Measurements from ENCODE around the gene MTG2.

MTG2 gene

GRCh38 chr20:62165762-62166399 lies 16.9 kb upstream of the MTG2 start:
- H3K27me3 Mint-ChIP-seq (ENCODE audit: low read depth) = no peaks in the 10 kb centered on the region
- no peak overlapping the region for H3K27ac Mint-ChIP-seq
- H3K36me3 Mint-ChIP-seq (ENCODE audit: low read depth) = peaks cover 22% of the 10 kb centered on the region
- H3K4me3 Mint-ChIP-seq = no peak overlapping the region
- TF ChIP-seq CTCF (IDR thresholded peaks at IDR 0.05; ENCODE audit: unreplicated experiment in 3 of 3) = no peak
- no peaks in the 10 kb centered on the region for H3K9me3 Mint-ChIP-seq
- H3K4me1 Mint-ChIP-seq = no peaks in the 10 kb centered on the region

GRCh38 chr20:62167474-62167873 lies 15.4 kb upstream of the MTG2 start:
- no peak overlapping the region for H3K27ac Mint-ChIP-seq
- peaks cover 22% of the 10 kb centered on the region for H3K36me3 Mint-ChIP-seq (ENCODE audit: low read depth)
- H3K27me3 Mint-ChIP-seq (ENCODE audit: low read depth) = no peaks in the 10 kb centered on the region
- no peaks in the 10 kb centered on the region for H3K4me1 Mint-ChIP-seq
- no peak for TF ChIP-seq CTCF (IDR thresholded peaks at IDR 0.05; ENCODE audit: unreplicated experiment in 3 of 3)
- H3K9me3 Mint-ChIP-seq = no peaks in the 10 kb centered on the region
- H3K4me3 Mint-ChIP-seq = no peak overlapping the region

GRCh38 chr20:62168061-62168460 lies 14.8 kb upstream of the MTG2 start:
- Mint-ChIP-seq H3K27ac (no peak overlapping the region), H3K36me3 (ENCODE audit: low read depth) (peaks cover 22% of the 10 kb centered on the region), H3K4me1 (no peaks in the 10 kb centered on the region)

GRCh38 chr20:62168890-62169435 lies 13.9 kb upstream of the MTG2 start:
- H3K9me3 Mint-ChIP-seq = no peaks in the 10 kb centered on the region
- H3K4me1 Mint-ChIP-seq = no peaks in the 10 kb centered on the region
- H3K27ac Mint-ChIP-seq = no peak overlapping the region
- peaks cover 20% of the 10 kb centered on the region for H3K36me3 Mint-ChIP-seq (ENCODE audit: low read depth)
- H3K4me3 Mint-ChIP-seq = no peak overlapping the region
- no peak for TF ChIP-seq CTCF (IDR thresholded peaks at IDR 0.05; ENCODE audit: unreplicated experiment in 3 of 3)
- no peaks in the 10 kb centered on the region for H3K27me3 Mint-ChIP-seq (ENCODE audit: low read depth)

More at GRCh38 chr20:62168061-62168460, 14.8 kb upstream of the MTG2 start:
- H3K27me3 Mint-ChIP-seq (ENCODE audit: low read depth) = no peaks in the 10 kb centered on the region
- TF ChIP-seq CTCF (IDR thresholded peaks at IDR 0.05; ENCODE audit: unreplicated experiment in 3 of 3) = no peak
- no peaks in the 10 kb centered on the region for H3K9me3 Mint-ChIP-seq
- H3K4me3 Mint-ChIP-seq = no peak overlapping the region

GRCh38 chr20:62170536-62170935 lies 12.3 kb upstream of the MTG2 start:
- H3K36me3 Mint-ChIP-seq (ENCODE audit: low read depth) = peaks cover 28% of the 10 kb centered on the region
- no peak overlapping the region for H3K27ac Mint-ChIP-seq
- no peaks in the 10 kb centered on the region for H3K9me3 Mint-ChIP-seq
- no peak overlapping the region for H3K4me3 Mint-ChIP-seq
- no peaks in the 10 kb centered on the region for H3K27me3 Mint-ChIP-seq (ENCODE audit: low read depth)
- H3K4me1 Mint-ChIP-seq = no peaks in the 10 kb centered on the region
- TF ChIP-seq CTCF (IDR thresholded peaks at IDR 0.05; ENCODE audit: unreplicated experiment in 3 of 3) = no peak

- H3K36me3 Mint-ChIP-seq (ENCODE audit: low read depth) = peaks cover 24% of the 10 kb centered on the region
- no peak overlapping the region for H3K4me3 Mint-ChIP-seq
- no peaks in the 10 kb centered on the region for H3K27me3 Mint-ChIP-seq (ENCODE audit: low read depth)
- no peaks in the 10 kb centered on the region for H3K4me1 Mint-ChIP-seq
- H3K9me3 Mint-ChIP-seq = no peaks in the 10 kb centered on the region
- TF ChIP-seq CTCF (IDR thresholded peaks at IDR 0.05; ENCODE audit: unreplicated experiment in 3 of 3) = no peak
- H3K27ac Mint-ChIP-seq = no peak overlapping the region
Measured at GRCh38 chr20:62171245-62171644, 11.6 kb upstream of the MTG2 start.

Measured in nephron (organoid).